ENCODE measurements around the gene WRAP73. TPM values are rescaled to one million over a fixed set of nuclear protein-coding genes. Genes with fewer than 3 reads are reported as not detected.
A peak's percentile ranks its signal among the peaks of the same experiment; 100 is the strongest.
"Not testable (repeated sequence)": the region's sequence is repeated elsewhere in the genome, so short reads cannot be mapped to it uniquely, and the experiment has no call there.

Gene WRAP73
- total RNA-seq, 1 donor from 2014 or later = 15.6 TPM

DNA sequence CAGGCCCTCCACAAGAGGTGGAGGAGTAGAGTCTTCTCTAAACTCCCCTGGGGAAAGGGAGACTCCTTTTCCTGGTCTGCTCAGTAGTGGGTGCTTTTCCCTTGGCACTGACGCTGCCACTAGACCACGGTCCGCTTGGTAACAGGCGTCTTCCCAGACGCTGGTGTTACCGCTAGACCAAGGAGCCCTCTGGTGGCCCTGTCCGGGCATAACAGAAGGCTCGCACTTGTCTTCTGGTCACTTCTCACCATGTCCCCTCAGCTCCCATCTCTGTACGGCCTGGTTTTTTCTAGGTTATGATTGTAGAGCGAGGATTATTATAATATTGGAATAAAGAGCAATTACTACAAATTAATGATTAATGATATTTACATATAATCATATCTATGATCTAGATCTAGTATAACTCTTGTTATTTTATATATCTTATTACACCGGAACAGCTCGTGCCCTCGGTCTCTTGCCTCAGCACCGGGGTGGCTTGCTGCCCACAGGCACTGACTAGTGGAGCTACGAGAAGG lies 28.7 kb downstream of the WRAP73 start:
- H3K4me3 ChIP-seq (ENCODE audit: insufficient read depth, low read depth, low read length); H3K9me3 ChIP-seq (ENCODE audit: insufficient read depth, low read depth, low read length); H3K36me3 Mint-ChIP-seq (ENCODE audit: low read depth, unreplicated experiment); H3K9me3 Mint-ChIP-seq (ENCODE audit: unreplicated experiment); H3K27ac Mint-ChIP-seq (ENCODE audit: unreplicated experiment); H3K9ac ChIP-seq (ENCODE audit: low read length); H3K36me3 ChIP-seq (ENCODE audit: insufficient read depth, low read length); DNase-seq (ENCODE audit: low read depth); H3K4me1 Mint-ChIP-seq (ENCODE audit: low read depth, unreplicated experiment); H3K4me3 Mint-ChIP-seq (ENCODE audit: unreplicated experiment); H3K27ac ChIP-seq (ENCODE audit: low read depth, low read length); H2AFZ ChIP-seq (ENCODE audit: low read depth, low read length); FAIRE-seq; H3K4me2 ChIP-seq (ENCODE audit: low read length); H3K27me3 ChIP-seq (ENCODE audit: insufficient read depth, low read length): not testable (repeated sequence)
- Histone ChIP-seq H4K20me1 (ENCODE audit: insufficient read depth, low read length) (peaks cover 22% of the 10 kb centered on the region), H3K4me1 (ENCODE audit: insufficient read depth, low read length) (peaks cover 17% of the 10 kb centered on the region), H3K79me2 (ENCODE audit: insufficient read depth, low read length) (peaks cover 15% of the 10 kb centered on the region)
- TF ChIP-seq, protein P1, sequence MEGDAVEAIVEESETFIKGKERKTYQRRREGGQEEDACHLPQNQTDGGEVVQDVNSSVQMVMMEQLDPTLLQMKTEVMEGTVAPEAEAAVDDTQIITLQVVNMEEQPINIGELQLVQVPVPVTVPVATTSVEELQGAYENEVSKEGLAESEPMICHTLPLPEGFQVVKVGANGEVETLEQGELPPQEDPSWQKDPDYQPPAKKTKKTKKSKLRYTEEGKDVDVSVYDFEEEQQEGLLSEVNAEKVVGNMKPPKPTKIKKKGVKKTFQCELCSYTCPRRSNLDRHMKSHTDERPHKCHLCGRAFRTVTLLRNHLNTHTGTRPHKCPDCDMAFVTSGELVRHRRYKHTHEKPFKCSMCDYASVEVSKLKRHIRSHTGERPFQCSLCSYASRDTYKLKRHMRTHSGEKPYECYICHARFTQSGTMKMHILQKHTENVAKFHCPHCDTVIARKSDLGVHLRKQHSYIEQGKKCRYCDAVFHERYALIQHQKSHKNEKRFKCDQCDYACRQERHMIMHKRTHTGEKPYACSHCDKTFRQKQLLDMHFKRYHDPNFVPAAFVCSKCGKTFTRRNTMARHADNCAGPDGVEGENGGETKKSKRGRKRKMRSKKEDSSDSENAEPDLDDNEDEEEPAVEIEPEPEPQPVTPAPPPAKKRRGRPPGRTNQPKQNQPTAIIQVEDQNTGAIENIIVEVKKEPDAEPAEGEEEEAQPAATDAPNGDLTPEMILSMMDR (IDR thresholded peaks at IDR 0.05; ENCODE audit: insufficient read depth, low read depth, low read length) = peak; percentile 47
- peaks cover 20% of the 10 kb centered on the region for H3K27me3 Mint-ChIP-seq (ENCODE audit: low read depth, unreplicated experiment)

DNA sequence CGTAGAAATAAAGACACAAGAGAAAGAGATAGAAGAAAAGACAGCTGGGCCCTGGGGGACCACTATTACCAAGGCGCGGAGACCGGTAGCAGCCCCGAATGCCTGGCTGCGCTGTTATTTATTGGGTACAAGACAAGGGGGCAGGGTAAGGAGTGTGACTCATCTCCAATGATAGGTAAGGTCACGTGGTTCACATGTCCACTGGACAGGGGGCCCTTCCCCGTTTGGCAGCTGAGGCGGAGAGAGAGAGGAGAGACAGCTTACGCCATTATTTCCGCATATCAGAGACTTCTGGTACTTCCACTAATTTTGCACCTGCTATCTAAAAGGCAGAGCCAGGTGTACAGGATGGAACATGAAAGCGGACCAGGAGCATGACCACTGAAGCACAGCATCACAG lies 29.2 kb downstream of the WRAP73 start:
- peaks cover 4% of the 10 kb centered on the region for H3K4me1 Mint-ChIP-seq (ENCODE audit: low read depth, unreplicated experiment)
- H3K4me1 ChIP-seq (ENCODE audit: insufficient read depth, low read length) = peaks cover 14% of the 10 kb centered on the region
- no peak overlapping the region for H3K4me3 Mint-ChIP-seq (ENCODE audit: unreplicated experiment)
- H2AFZ ChIP-seq (ENCODE audit: low read depth, low read length) = no peak overlapping the region
- no peak overlapping the region for H3K4me3 ChIP-seq (ENCODE audit: insufficient read depth, low read depth, low read length)
- peaks cover 11% of the 10 kb centered on the region for H3K79me2 ChIP-seq (ENCODE audit: insufficient read depth, low read length)
- peaks cover 23% of the 10 kb centered on the region for H3K27me3 Mint-ChIP-seq (ENCODE audit: low read depth, unreplicated experiment)
- H3K9me3 Mint-ChIP-seq (ENCODE audit: unreplicated experiment) = no peaks in the 10 kb centered on the region
- FAIRE-seq (no peak), DNase-seq (ENCODE audit: low read depth) (no peak)
- no peak overlapping the region for H3K9ac ChIP-seq (ENCODE audit: low read length)
- peaks cover 4% of the 10 kb centered on the region for H3K27me3 ChIP-seq (ENCODE audit: insufficient read depth, low read length)
- no peak overlapping the region for H3K27ac Mint-ChIP-seq (ENCODE audit: unreplicated experiment)
- no peak overlapping the region for H3K4me2 ChIP-seq (ENCODE audit: low read length)
- peaks cover 2% of the 10 kb centered on the region for H3K36me3 Mint-ChIP-seq (ENCODE audit: low read depth, unreplicated experiment)
- TF ChIP-seq EZH2 (IDR thresholded peaks at IDR 0.05; ENCODE audit: insufficient read depth, low read length) = no peak
- TF ChIP-seq, protein P1 (IDR thresholded peaks at IDR 0.05; ENCODE audit: insufficient read depth, low read depth, low read length) = no peak
- no peaks in the 10 kb centered on the region for H3K36me3 ChIP-seq (ENCODE audit: insufficient read depth, low read length)
- H4K20me1 ChIP-seq (ENCODE audit: insufficient read depth, low read length) = peaks cover 17% of the 10 kb centered on the region
- no peak overlapping the region for H3K27ac ChIP-seq (ENCODE audit: low read depth, low read length)
- H3K9me3 ChIP-seq (ENCODE audit: insufficient read depth, low read depth, low read length) = no peaks in the 10 kb centered on the region

DNA sequence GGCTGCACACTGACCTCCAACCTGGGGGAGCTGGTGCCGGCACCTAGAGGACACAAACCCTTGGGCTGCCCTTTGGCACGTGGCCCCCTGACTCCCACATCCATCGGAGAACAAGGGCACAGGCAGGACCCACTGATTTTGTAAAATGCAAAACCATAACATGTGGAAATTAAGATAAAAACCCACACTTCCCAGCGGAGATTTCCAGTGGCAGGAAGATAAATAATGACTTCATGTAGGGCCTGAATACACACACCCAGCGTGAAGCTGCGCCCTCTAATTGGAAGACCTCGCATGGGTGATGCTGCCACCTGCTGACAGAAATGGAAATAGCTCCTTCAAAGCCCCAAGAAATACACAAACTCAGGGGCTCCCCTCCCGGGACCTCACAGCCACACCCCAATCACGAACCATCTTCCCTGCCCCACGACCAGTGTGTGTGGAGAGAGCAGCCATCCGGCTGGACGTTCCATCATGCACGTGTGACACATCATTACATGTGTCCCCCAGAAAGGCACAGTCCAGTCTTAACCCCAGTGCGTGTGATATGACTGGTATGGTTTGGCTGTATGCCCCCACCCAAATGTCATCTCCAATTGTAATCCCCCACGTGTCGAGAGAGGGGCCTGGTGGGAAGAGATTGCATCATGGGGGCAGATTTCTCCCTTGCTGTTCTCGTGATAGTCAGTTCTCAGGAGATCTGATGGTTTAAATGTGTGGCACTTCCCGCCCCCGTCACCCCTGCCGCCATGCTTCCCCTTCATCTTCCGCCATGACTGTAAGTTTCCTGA lies 30.8 kb downstream of the WRAP73 start:
- no peak for TF ChIP-seq EZH2 (IDR thresholded peaks at IDR 0.05; ENCODE audit: insufficient read depth, low read length)
- TF ChIP-seq, protein P1 (IDR thresholded peaks at IDR 0.05; ENCODE audit: insufficient read depth, low read depth, low read length) = peak; percentile 75
- peaks cover 11% of the 10 kb centered on the region for H3K4me1 Mint-ChIP-seq (ENCODE audit: low read depth, unreplicated experiment)
- no peak for FAIRE-seq
- Histone ChIP-seq H3K4me2 (ENCODE audit: low read length) (no peak overlapping the region), H3K9ac (ENCODE audit: low read length) (no peak overlapping the region), H3K79me2 (ENCODE audit: insufficient read depth, low read length) (peaks cover 6% of the 10 kb centered on the region), H3K4me1 (ENCODE audit: insufficient read depth, low read length) (peaks cover 14% of the 10 kb centered on the region), H3K36me3 (ENCODE audit: insufficient read depth, low read length) (no peaks in the 10 kb centered on the region), H4K20me1 (ENCODE audit: insufficient read depth, low read length) (peaks cover 16% of the 10 kb centered on the region), H3K27me3 (ENCODE audit: insufficient read depth, low read length) (peaks cover 4% of the 10 kb centered on the region), H3K4me3 (ENCODE audit: insufficient read depth, low read depth, low read length) (no peak overlapping the region), H2AFZ (ENCODE audit: low read depth, low read length) (no peak overlapping the region), H3K27ac (ENCODE audit: low read depth, low read length) (no peak overlapping the region), H3K9me3 (ENCODE audit: insufficient read depth, low read depth, low read length) (no peaks in the 10 kb centered on the region)
- DNase-seq (ENCODE audit: low read depth) = peak; percentile 57
- peaks cover 29% of the 10 kb centered on the region for H3K27me3 Mint-ChIP-seq (ENCODE audit: low read depth, unreplicated experiment)
- H3K27ac Mint-ChIP-seq (ENCODE audit: unreplicated experiment) = no peak overlapping the region
- H3K4me3 Mint-ChIP-seq (ENCODE audit: unreplicated experiment) = no peak overlapping the region
- no peaks in the 10 kb centered on the region for H3K9me3 Mint-ChIP-seq (ENCODE audit: unreplicated experiment)
- H3K36me3 Mint-ChIP-seq (ENCODE audit: low read depth, unreplicated experiment) = peaks cover 2% of the 10 kb centered on the region
